OCI-LY1 (cell line): Measurements from ENCODE around the gene ANKRD11.

Experiments used
- H2AFZ ChIP-seq: fragments of 200-600 bp; sonication (generic), shearing (Covaris generic); 2 replicates; pipeline ENCODE4 v1.6.0; 2014; ENCODE audit warnings: antibody characterized with exemption, mild to moderate bottlenecking, low read length
- H3F3A ChIP-seq: fragments of 200-600 bp; sonication (generic), shearing (Covaris generic); 2 replicates; pipeline ENCODE4 v1.6.0; 2014; ENCODE audit warnings: mild to moderate bottlenecking, antibody characterized with exemption, low read length, moderate library complexity; ENCODE audit not compliant: insufficient read depth
- H3K27ac ChIP-seq: fragments of 200-600 bp; sonication (generic); 2 replicates; pipeline ENCODE4 v1.5.1; 2014; ENCODE audit warnings: low read length, mixed run types, mild to moderate bottlenecking, low read depth; ENCODE audit not compliant: poor library complexity, severe bottlenecking
- H3K27me3 ChIP-seq: fragments of 200-600 bp; sonication (generic); 2 replicates; pipeline ENCODE4 v1.6.0; 2014; ENCODE audit warnings: antibody characterized with exemption, mild to moderate bottlenecking, low read length, moderate library complexity; ENCODE audit not compliant: insufficient read depth
- H3K36me3 ChIP-seq: fragments of 200-600 bp; sonication (generic); 2 replicates; pipeline ENCODE4 v1.6.1; 2014; ENCODE audit warnings: mild to moderate bottlenecking, antibody characterized with exemption, low read length, moderate library complexity, mixed read lengths; ENCODE audit not compliant: insufficient read depth
- H3K4me1 ChIP-seq: fragments of 200-600 bp; sonication (generic); 2 replicates; pipeline ENCODE4 v1.5.1; 2014; ENCODE audit warnings: mild to moderate bottlenecking, low read length, moderate library complexity; ENCODE audit not compliant: insufficient read depth, severe bottlenecking
- H3K4me2 ChIP-seq: fragments of 200-600 bp; sonication (generic), shearing (Covaris generic); 2 replicates; pipeline ENCODE4 v1.6.1; 2014; ENCODE audit warnings: low read length
- H3K4me3 ChIP-seq: fragments of 200-600 bp; sonication (generic); 2 replicates; pipeline ENCODE4 v1.5.1; 2014; ENCODE audit warnings: low read length, low read depth, mild to moderate bottlenecking, mixed read lengths; ENCODE audit not compliant: poor library complexity, severe bottlenecking
- H3K79me2 ChIP-seq: fragments of 200-600 bp; shearing (Covaris generic); 2 replicates; pipeline ENCODE4 v1.6.1; 2016; ENCODE audit warnings: mixed run types, low read length, mixed read lengths; ENCODE audit not compliant: insufficient read depth
- H3K9ac ChIP-seq: fragments of 200-600 bp; sonication (generic), shearing (Covaris generic); 2 replicates; pipeline ENCODE4 v1.6.1; 2014; ENCODE audit warnings: mild to moderate bottlenecking, low read length, mixed read lengths
- H3K9me2 ChIP-seq: fragments of 200-600 bp; sonication (generic), shearing (Covaris generic); 2 replicates; pipeline ENCODE4 v1.6.1; 2014; ENCODE audit warnings: low read depth, mild to moderate bottlenecking, low read length, mixed read lengths
- H3K9me3 ChIP-seq: fragments of 200-600 bp; shearing (Covaris generic); 2 replicates; pipeline ENCODE4 v1.6.1; 2014; ENCODE audit warnings: low read length, mixed read lengths
- H4K20me1 ChIP-seq: fragments of 200-600 bp; sonication (generic), shearing (Covaris generic); 2 replicates; pipeline ENCODE4 v1.6.0; 2016; ENCODE audit warnings: mild to moderate bottlenecking, low read length; ENCODE audit not compliant: insufficient read depth
- EZH2 ChIP-seq: fragments of 200-600 bp; sonication (generic), shearing (Covaris generic); IDR thresholded peaks from 2 replicates; pipeline ENCODE4 v1.8.0; 2017; ENCODE audit warnings: borderline replicate concordance, mixed run types, mild to moderate bottlenecking, antibody characterized with exemption, low read length, moderate library complexity, mixed read lengths
- TF ChIP-seq, protein P1 (sequence below): fragments of 200-600 bp; sonication (generic), shearing (Covaris generic); IDR thresholded peaks from 2 replicates; pipeline ENCODE4 v1.5.1; 2017; ENCODE audit warnings: mild to moderate bottlenecking, antibody characterized with exemption, low read length, moderate library complexity, mixed read lengths

The ANKRD11 gene

DNA sequence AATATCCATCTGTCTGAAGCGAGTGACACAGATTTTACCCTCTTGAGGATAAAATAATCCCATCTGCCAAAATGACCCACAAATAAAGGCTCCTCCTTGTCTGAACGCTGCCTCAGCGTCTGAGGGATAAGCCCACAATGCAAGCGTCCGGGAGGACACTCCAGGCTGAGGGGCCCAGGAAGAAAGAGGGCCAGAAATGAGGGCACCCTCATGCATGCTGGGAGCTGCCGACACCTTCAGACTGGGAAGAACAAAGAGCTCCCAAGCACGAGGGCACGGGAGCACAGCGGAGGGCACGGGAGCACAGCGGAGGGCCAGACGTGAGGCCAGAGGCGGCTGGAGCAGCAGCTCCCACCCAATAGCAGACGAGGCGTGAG, 145.9 kb downstream of the ANKRD11 start:
- Histone ChIP-seq H3K4me3 (no peak overlapping the region), H3K36me3 (peaks cover 3% of the 10 kb centered on the region; the same call in 1 of the 2 replicates), H3F3A (no peaks in the 10 kb centered on the region; the same call in 1 of the 2 replicates), H4K20me1 (peaks cover 4% of the 10 kb centered on the region), H2AFZ (no peak overlapping the region), H3K27ac (no peak overlapping the region), H3K9me3 (no peaks in the 10 kb centered on the region), H3K4me1 (peaks cover 66% of the 10 kb centered on the region), H3K9me2 (no peaks in the 10 kb centered on the region), H3K79me2 (peaks cover 97% of the 10 kb centered on the region), H3K4me2 (no peak overlapping the region), H3K27me3 (no peaks in the 10 kb centered on the region), H3K9ac (no peak overlapping the region)
- TF ChIP-seq, protein P1, sequence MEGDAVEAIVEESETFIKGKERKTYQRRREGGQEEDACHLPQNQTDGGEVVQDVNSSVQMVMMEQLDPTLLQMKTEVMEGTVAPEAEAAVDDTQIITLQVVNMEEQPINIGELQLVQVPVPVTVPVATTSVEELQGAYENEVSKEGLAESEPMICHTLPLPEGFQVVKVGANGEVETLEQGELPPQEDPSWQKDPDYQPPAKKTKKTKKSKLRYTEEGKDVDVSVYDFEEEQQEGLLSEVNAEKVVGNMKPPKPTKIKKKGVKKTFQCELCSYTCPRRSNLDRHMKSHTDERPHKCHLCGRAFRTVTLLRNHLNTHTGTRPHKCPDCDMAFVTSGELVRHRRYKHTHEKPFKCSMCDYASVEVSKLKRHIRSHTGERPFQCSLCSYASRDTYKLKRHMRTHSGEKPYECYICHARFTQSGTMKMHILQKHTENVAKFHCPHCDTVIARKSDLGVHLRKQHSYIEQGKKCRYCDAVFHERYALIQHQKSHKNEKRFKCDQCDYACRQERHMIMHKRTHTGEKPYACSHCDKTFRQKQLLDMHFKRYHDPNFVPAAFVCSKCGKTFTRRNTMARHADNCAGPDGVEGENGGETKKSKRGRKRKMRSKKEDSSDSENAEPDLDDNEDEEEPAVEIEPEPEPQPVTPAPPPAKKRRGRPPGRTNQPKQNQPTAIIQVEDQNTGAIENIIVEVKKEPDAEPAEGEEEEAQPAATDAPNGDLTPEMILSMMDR, result no peak
- TF ChIP-seq EZH2, result no peak

- H3K27me3 ChIP-seq, result no peaks in the 10 kb centered on the region
- H3K9me3 ChIP-seq, result no peaks in the 10 kb centered on the region
- H3F3A ChIP-seq, result no peaks in the 10 kb centered on the region; the same call in 1 of the 2 replicates
- no peaks in the 10 kb centered on the region for H3K9me2 ChIP-seq
- TF ChIP-seq EZH2, result no peak
- TF ChIP-seq, protein P1, result no peak
- peaks cover 64% of the 10 kb centered on the region for H3K4me1 ChIP-seq
- H3K79me2 ChIP-seq, result peaks cover 97% of the 10 kb centered on the region
- no peak overlapping the region for H3K9ac ChIP-seq
- no peak overlapping the region for H3K4me3 ChIP-seq
- no peak overlapping the region for H3K4me2 ChIP-seq
- peaks cover 3% of the 10 kb centered on the region; the same call in 1 of the 2 replicates for H3K36me3 ChIP-seq
- no peak overlapping the region for H3K27ac ChIP-seq
- H2AFZ ChIP-seq, result no peak overlapping the region
- H4K20me1 ChIP-seq, result peaks cover 6% of the 10 kb centered on the region
Measured at GRCh38 chr16:89343501-89344457, 146.6 kb downstream of the ANKRD11 start.

- peaks cover 90% of the 10 kb centered on the region for H3K79me2 ChIP-seq
- no peaks in the 10 kb centered on the region for H3K9me2 ChIP-seq
- TF ChIP-seq, protein P1, result peak; percentile 41; the same call in 1 of the 2 replicates
- TF ChIP-seq EZH2, result no peak
- peaks cover 3% of the 10 kb centered on the region; the same call in 1 of the 2 replicates for H3K36me3 ChIP-seq
- H3K27me3 ChIP-seq, result no peaks in the 10 kb centered on the region
- no peak overlapping the region for H3K27ac ChIP-seq
- no peaks in the 10 kb centered on the region for H3K9me3 ChIP-seq
- peaks cover 49% of the 10 kb centered on the region for H3K4me1 ChIP-seq
- H2AFZ ChIP-seq, result no peak overlapping the region
- no peak overlapping the region for H3K4me2 ChIP-seq
- H3K4me3 ChIP-seq, result no peak overlapping the region
- H3F3A ChIP-seq, result no peaks in the 10 kb centered on the region; the same call in 1 of the 2 replicates
- peaks cover 6% of the 10 kb centered on the region for H4K20me1 ChIP-seq
- peak overlapping the region; percentile 0; the same call in 1 of the 2 replicates for H3K9ac ChIP-seq
Measured at GRCh38 chr16:89341697-89342694, 148.4 kb downstream of the ANKRD11 start.
